Colon (tissue), 2 donors: Measurements from ENCODE around the gene NOP9.
"Not testable (repeated sequence)": the region's sequence is repeated elsewhere in the genome, so short reads cannot be mapped to it uniquely, and the experiment has no call there.

Experiments
- FAIRE-seq: peaks from 2 replicates; lab custom pipeline; 2012; peaks lifted over from hg19 to GRCh38; lab: Jason Lieb, UNC
- donor health status: control.
- donor health status: control.

NOP9 gene

GRCh38 chr14:24310265-24310645, 10.6 kb downstream of the NOP9 start:
- no peak for FAIRE-seq

- FAIRE-seq = no peak
These were observed 11.3 kb downstream of the NOP9 start, which contains the start of gene LTB4R for GRCh38 chr14:24310646-24311604. TSS of gene LTB4R (plus strand) at chr14:24311502. CDS start at chr14:24315652, 4,150 bp downstream.

- FAIRE-seq = no peak
These were observed 12.4 kb downstream of the NOP9 start for GRCh38 chr14:24311837-24312615.

- FAIRE-seq = no peak
These were observed 13.3 kb downstream of the NOP9 start for GRCh38 chr14:24312736-24313507.

GRCh38 chr14:24313913-24314312, 14.3 kb downstream of the NOP9 start:
- FAIRE-seq = no peak

GRCh38 chr14:24314377-24315193, 14.9 kb downstream of the NOP9 start:
- FAIRE-seq = no peak

GRCh38 chr14:24315243-24315806, 15.7 kb downstream of the NOP9 start:
- FAIRE-seq = no peak

GRCh38 chr14:24315807-24316596, 16.4 kb downstream of the NOP9 start:
- FAIRE-seq = no peak

GRCh38 chr14:24316597-24316950, 16.9 kb downstream of the NOP9 start:
- FAIRE-seq = no peak

GRCh38 chr14:24317141-24317928, 17.7 kb downstream of the NOP9 start:
- FAIRE-seq = no peak

GRCh38 chr14:24321212-24321975, 21.7 kb downstream of the NOP9 start:
- no peak for FAIRE-seq

- no peak for FAIRE-seq
These were observed 23.0 kb downstream of the NOP9 start for GRCh38 chr14:24322672-24323071.

GRCh38 chr14:24323341-24323740, 23.7 kb downstream of the NOP9 start:
- FAIRE-seq = no peak

- FAIRE-seq = no peak
These were observed 24.4 kb downstream of the NOP9 start for GRCh38 chr14:24324024-24324423.

- no peak for FAIRE-seq
These were observed 25.4 kb downstream of the NOP9 start for GRCh38 chr14:24325041-24325530.

- no peak for FAIRE-seq
These were observed 26.3 kb downstream of the NOP9 start for GRCh38 chr14:24325963-24326362.

GRCh38 chr14:24327303-24327702, 27.7 kb downstream of the NOP9 start:
- FAIRE-seq = no peak

GRCh38 chr14:24327914-24328313, 28.3 kb downstream of the NOP9 start:
- not testable (repeated sequence) for FAIRE-seq
